H1 (cell line): ENCODE results near the gene IGSF9B. TPM values are rescaled to one million over a fixed set of nuclear protein-coding genes. Genes with fewer than 3 reads are reported as not detected.
"Not testable (repeated sequence)": the region's sequence is repeated elsewhere in the genome, so short reads cannot be mapped to it uniquely, and the experiment has no call there.

ENCODE experiments used
- CTCF ChIA-PET: fragments of 300-600 bp; sonication (Branson Sonifier 250); formaldehyde crosslinking; loops from one replicate; lab custom pipeline; 2021; ENCODE audit not compliant: partially characterized antibody; lab: Charles Lee
- POLR2A ChIA-PET: fragments of 300-600 bp; sonication (Branson Sonifier 250); formaldehyde crosslinking; loops from one replicate; lab custom pipeline; 2021; ENCODE audit warnings: inconsistent platforms; ENCODE audit not compliant: partially characterized antibody; lab: Charles Lee
- DNase-seq, 2 experiments: peaks; one replicate each; pipeline versions ENCODE4 v3.0.0 to v3.0.0-alpha.2; 2010 to 2022; ENCODE audit warnings: low spot score in 2 of 2, low read depth in 1 of 2, mixed read lengths in 1 of 2
- FAIRE-seq: peaks from 2 replicates; lab custom pipeline; 2011; peaks lifted over from hg19 to GRCh38; lab: Jason Lieb, UNC
- H2AFZ ChIP-seq: 2 replicates; pipeline ENCODE4 v1.8.1; 2012; ENCODE audit warnings: low read length, inconsistent platforms
- H2AK5ac ChIP-seq: 2 replicates; pipeline ENCODE4 v1.6.1; 2013; ENCODE audit warnings: low read depth, low read length
- H2BK120ac ChIP-seq: replicated peaks from 2 replicates; pipeline ENCODE3; 2013; ENCODE audit warnings: low read depth, low read length, inconsistent platforms
- H2BK12ac ChIP-seq: 2 replicates; pipeline ENCODE4 v1.6.1; 2013; ENCODE audit warnings: low read depth, low read length
- H2BK15ac ChIP-seq: 2 replicates; pipeline ENCODE4 v1.6.1; 2013; ENCODE audit warnings: low read length
- H2BK20ac ChIP-seq: 2 replicates; pipeline ENCODE4 v1.6.1; 2013; ENCODE audit warnings: low read length
- H2BK5ac ChIP-seq: 2 replicates; pipeline ENCODE4 v1.6.1; 2013; ENCODE audit warnings: low read depth, low read length
- H3K14ac ChIP-seq: 2 replicates; pipeline ENCODE4 v1.6.1; 2013; ENCODE audit warnings: inconsistent platforms; ENCODE audit not compliant: insufficient read length
- H3K18ac ChIP-seq: 2 replicates; pipeline ENCODE4 v1.6.1; 2013; ENCODE audit warnings: low read length; ENCODE audit errors: extremely low read depth
- H3K23ac ChIP-seq: 2 replicates; pipeline ENCODE4 v1.6.1; 2013; ENCODE audit warnings: inconsistent platforms; ENCODE audit not compliant: insufficient read length
- H3K23me2 ChIP-seq: 2 replicates; pipeline ENCODE4 v1.6.1; 2013; ENCODE audit warnings: low read depth, low read length
- H3K27ac ChIP-seq: 2 replicates; pipeline ENCODE4 v1.6.1; 2011; ENCODE audit warnings: low read depth, low read length, inconsistent platforms
- H3K27me3 ChIP-seq, 4 experiments: replicated peaks in 1 of 4; 1 replicate in 1 of 4; 2 replicates in 3 of 4; pipeline versions ENCODE4 v1.6.1 to v1.8.1; 2011 to 2013; ENCODE audit warnings: low read length in 3 of 4, mild to moderate bottlenecking in 3 of 4, inconsistent platforms in 2 of 4, mixed read lengths in 2 of 4, moderate library complexity in 1 of 4; ENCODE audit not compliant: control insufficient read depth in 3 of 4, insufficient read depth in 3 of 4; ENCODE audit errors: extremely low read depth in 1 of 4
- H3K36me3 ChIP-seq, 4 experiments: 2 replicates each; pipeline versions ENCODE4 v1.6.1 to v1.8.1; 2011 to 2013; ENCODE audit warnings: mild to moderate bottlenecking in 4 of 4, low read length in 3 of 4, moderate library complexity in 2 of 4, control low read depth in 1 of 4, inconsistent platforms in 1 of 4; ENCODE audit not compliant: insufficient read depth in 4 of 4, control insufficient read depth in 2 of 4
- H3K4ac ChIP-seq: replicated peaks from 2 replicates; pipeline ENCODE3; 2013; ENCODE audit warnings: low read length, low read depth, mixed read lengths, inconsistent platforms; ENCODE audit not compliant: insufficient read length
- H3K4me1 ChIP-seq, 4 experiments: replicated peaks in 1 of 4; 1 replicate in 1 of 4; 2 replicates in 3 of 4; pipeline versions ENCODE4 v1.6.1 to v1.8.1; 2011 to 2013; ENCODE audit warnings: low read length in 3 of 4, inconsistent platforms in 2 of 4, mixed read lengths in 1 of 4; ENCODE audit not compliant: insufficient read depth in 4 of 4, control insufficient read depth in 3 of 4
- H3K4me2 ChIP-seq, 2 experiments: 2 replicates each; pipeline versions ENCODE4 v1.6.1 to v1.8.1; 2011 to 2013; ENCODE audit warnings: low read depth in 2 of 2, low read length in 2 of 2, control low read depth in 1 of 2, inconsistent platforms in 1 of 2, mild to moderate bottlenecking in 1 of 2; ENCODE audit not compliant: insufficient read depth in 1 of 2
- H3K4me3 ChIP-seq, 4 experiments: fragments of 200-600, 300-600 bp in 1 of 4; sonication (generic), shearing (Covaris generic), sonication (Bioruptor Twin) in 1 of 4; 2 replicates each; pipeline versions ENCODE4 v1.5.1 to v1.8.1; 2011 to 2016; ENCODE audit warnings: low read length in 4 of 4, low read depth in 3 of 4, control low read depth in 2 of 4, inconsistent platforms in 2 of 4, mild to moderate bottlenecking in 2 of 4, mixed read lengths in 1 of 4, moderate library complexity in 1 of 4; ENCODE audit not compliant: insufficient read depth in 2 of 4; ENCODE audit errors: extremely low read depth in 1 of 4
- H3K56ac ChIP-seq: replicated peaks from 2 replicates; pipeline ENCODE3; 2013; ENCODE audit warnings: low read depth, mild to moderate bottlenecking, mixed read lengths, low read length, inconsistent platforms; ENCODE audit not compliant: insufficient read length
- H3K79me1 ChIP-seq: 2 replicates; pipeline ENCODE4 v1.6.1; 2013; ENCODE audit warnings: low read depth, low read length, control low read depth
- H3K79me2 ChIP-seq, 2 experiments: 2 replicates each; pipeline versions ENCODE4 v1.6.1 to v1.8.1; 2012 to 2013; ENCODE audit warnings: low read length in 2 of 2, mild to moderate bottlenecking in 2 of 2, inconsistent platforms in 1 of 2; ENCODE audit not compliant: insufficient read depth in 2 of 2, control insufficient read depth in 1 of 2
- H3K9ac ChIP-seq, 4 experiments: replicated peaks in 1 of 4; 1 replicate in 1 of 4; 2 replicates in 3 of 4; pipeline versions ENCODE4 v1.6.1 to v1.8.1; 2011 to 2013; ENCODE audit warnings: low read depth in 3 of 4, low read length in 3 of 4, control low read depth in 2 of 4, mild to moderate bottlenecking in 2 of 4, moderate library complexity in 2 of 4, inconsistent platforms in 1 of 4; ENCODE audit errors: extremely low read depth in 1 of 4
- H3K9me3 ChIP-seq, 2 experiments: 2 replicates each; pipeline versions ENCODE4 v1.6.1 to v1.8.1; 2012 to 2013; ENCODE audit warnings: mild to moderate bottlenecking in 2 of 2, moderate library complexity in 2 of 2, control low read depth in 1 of 2, inconsistent platforms in 1 of 2, low read depth in 1 of 2, low read length in 1 of 2, mixed read lengths in 1 of 2; ENCODE audit not compliant: insufficient read depth in 2 of 2
- H4K20me1 ChIP-seq, 2 experiments: replicated peaks in 1 of 2; 2 replicates each; pipeline versions ENCODE3 to v1.8.1; 2011 to 2013; ENCODE audit warnings: inconsistent platforms in 2 of 2, low read length in 2 of 2, mild to moderate bottlenecking in 1 of 2; ENCODE audit not compliant: insufficient read depth in 2 of 2, control insufficient read depth in 1 of 2
- H4K5ac ChIP-seq: 2 replicates; pipeline ENCODE4 v1.6.1; 2013; ENCODE audit warnings: low read length, low read depth, mixed read lengths, inconsistent platforms; ENCODE audit not compliant: insufficient read length
- H4K8ac ChIP-seq: 2 replicates; pipeline ENCODE4 v1.8.0; 2013; ENCODE audit warnings: mild to moderate bottlenecking, moderate library complexity, low read length, inconsistent platforms; ENCODE audit not compliant: insufficient read depth; ENCODE audit errors: extremely low read depth
- H4K91ac ChIP-seq: replicated peaks from 2 replicates; pipeline ENCODE3; 2013; ENCODE audit warnings: low read length, mixed read lengths, inconsistent platforms; ENCODE audit not compliant: insufficient read length
- whole genome bisulfite sequencing, 2 experiments: shearing (Covaris generic) in 1 of 2; methylation state at CpG; one replicate each; pipeline versions ENCODE4 v1.1.6 to v1.1.7; 2013 to 2015; ENCODE audit warnings: low lambda C conversion rate in 2 of 2, mixed read lengths in 2 of 2, inconsistent platforms in 1 of 2, low coverage in 1 of 2, missing lambda C conversion rate in 1 of 2; ENCODE audit not compliant: insufficient replicate concordance in 2 of 2, insufficient coverage in 1 of 2, insufficient read length in 1 of 2; ENCODE audit errors: extremely low coverage in 1 of 2, missing lambda C conversion rate in 1 of 2; 5-methylcytosine and 5-hydroxymethylcytosine counted together
- polyA plus RNA-seq, 7 experiments: library from polyadenylated mRNA; depleted of rRNA in 3 of 7; stranded (reverse) in 5 of 7; unstranded in 2 of 7; fragments of >200 nt in 5 of 7; fragments of 200-250 nt in 2 of 7; gene quantifications; 1 replicate in 5 of 7; 2 replicates in 1 of 7; 4 replicates in 1 of 7; pipeline versions ENCODE4 v1.2.1 to v1.2.3, GENCODE V29; 2011 to 2013; ENCODE audit warnings: missing spikeins in 2 of 7, mixed read lengths in 2 of 7
- total RNA-seq: library from RNA; stranded (reverse); fragmentation: NEBNext Ultra II Directional; extraction: Animal tissue kit (Norgen Biotek cat#: 25700); gene quantifications from 2 replicates; pipeline ENCODE4 v1.2.1, GENCODE V29; 2021

The IGSF9B gene
- total and polyA plus RNA-seq, 2 of the 8 experiments (the other 6 are each of a cell fraction or from before 2014, with no cell fraction given): 16.5 to 49.2 TPM

DNA sequence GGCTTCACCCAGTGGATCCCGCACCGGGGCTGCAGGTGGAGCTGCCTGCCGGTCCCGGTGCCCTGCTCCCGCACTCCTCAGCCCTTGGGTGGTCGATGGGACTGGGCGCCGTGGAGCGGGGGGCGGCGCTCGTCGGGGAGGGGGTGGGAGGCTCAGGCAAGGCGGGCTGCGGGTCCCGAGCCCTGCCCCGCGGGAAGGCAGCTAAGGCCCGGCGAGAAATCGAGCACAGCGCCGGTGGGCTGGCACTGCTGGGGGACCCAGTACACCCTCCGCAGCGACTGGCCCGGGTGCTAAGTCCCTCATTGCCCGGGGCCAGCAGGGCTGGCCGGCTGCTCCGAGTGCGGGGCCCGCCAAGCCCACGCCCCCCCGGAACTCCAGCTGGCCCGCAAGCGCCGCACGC is 46.1 kb upstream of the IGSF9B start:
- H3K23me2 ChIP-seq, H4K8ac ChIP-seq, H3K79me1 ChIP-seq, H3K23ac ChIP-seq, H3K4me3 ChIP-seq, H3K27me3 ChIP-seq, H3K27ac ChIP-seq, H3K36me3 ChIP-seq, H2AFZ ChIP-seq, H3K18ac ChIP-seq, DNase-seq, H4K20me1 ChIP-seq, H3K4ac ChIP-seq, H3K79me2 ChIP-seq, H3K4me2 ChIP-seq, H4K5ac ChIP-seq, H2BK20ac ChIP-seq, H2BK5ac ChIP-seq, H3K56ac ChIP-seq, H4K91ac ChIP-seq, H2BK120ac ChIP-seq, H3K9ac ChIP-seq, H3K9me3 ChIP-seq, H3K4me1 ChIP-seq, H2AK5ac ChIP-seq, H2BK12ac ChIP-seq, H2BK15ac ChIP-seq, FAIRE-seq, H3K14ac ChIP-seq: not testable (repeated sequence)
- 98% methylated on average over 17 of the region's 37 CpGs; no CpG with 5 or more reads in 1 of the 2 experiments for WGBS, 2 experiments
- ChIA-PET CTCF (interaction anchor here (1.2 to 2.9 kb wide), 5 partner anchors 9 to 43 kb away, joined by 3 to 13 read pairs (median 5); no protein-coding TSS in a partner anchor), POLR2A (interaction anchor here (1.3 kb wide), 1 partner anchor 23 kb away, joined by 3 read pairs; no protein-coding TSS in a partner anchor)

DNA sequence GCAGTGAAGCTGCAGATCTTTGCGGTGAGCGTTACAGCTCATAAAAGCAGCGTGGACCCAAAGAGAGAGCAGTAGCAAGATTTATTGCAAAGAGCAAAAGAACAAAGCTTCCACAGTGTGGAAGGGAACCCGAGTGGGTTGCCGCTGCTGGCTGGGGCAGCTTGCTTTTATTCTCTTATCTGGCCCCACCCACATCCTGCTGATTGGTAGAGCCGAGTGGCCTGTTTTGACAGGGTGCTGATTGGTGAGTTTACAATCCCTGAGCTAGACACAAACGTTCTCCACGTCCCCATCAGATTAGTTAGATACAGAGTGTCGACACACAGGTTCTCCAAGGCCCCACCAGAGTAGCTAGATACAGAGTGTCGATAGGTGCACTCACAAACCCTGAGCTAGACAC is 45.6 kb upstream of the IGSF9B start:
- H3K9me3 ChIP-seq, FAIRE-seq, H2BK15ac ChIP-seq, H2BK12ac ChIP-seq, H3K14ac ChIP-seq, H2BK20ac ChIP-seq, H4K5ac ChIP-seq, H3K9ac ChIP-seq, H3K4me3 ChIP-seq, H3K4ac ChIP-seq, DNase-seq, H3K27me3 ChIP-seq, H3K36me3 ChIP-seq, H2BK120ac ChIP-seq, H3K23me2 ChIP-seq, H3K4me2 ChIP-seq, H2AFZ ChIP-seq, H3K56ac ChIP-seq, H3K18ac ChIP-seq, H3K27ac ChIP-seq, H3K23ac ChIP-seq, H4K91ac ChIP-seq, H2AK5ac ChIP-seq, H3K79me2 ChIP-seq, H4K8ac ChIP-seq, H3K4me1 ChIP-seq, H3K79me1 ChIP-seq, H4K20me1 ChIP-seq, H2BK5ac ChIP-seq: not testable (repeated sequence)
- ChIA-PET POLR2A (interaction anchor here (1.1 to 1.3 kb wide), 2 partner anchors 23 to 79 kb away, joined by 3 to 4 read pairs; no protein-coding TSS in a partner anchor), CTCF (interaction anchor here (0.6 to 2.9 kb wide), 5 partner anchors 12 to 171 kb away, joined by 3 to 13 read pairs (median 5); no protein-coding TSS in a partner anchor)
- WGBS, 2 experiments: 91% methylated on average over 10 of the region's 10 CpGs; no CpG with 5 or more reads in 1 of the 2 experiments
